ENCODE data around the gene SHROOM3.

Gene SHROOM3

DNA sequence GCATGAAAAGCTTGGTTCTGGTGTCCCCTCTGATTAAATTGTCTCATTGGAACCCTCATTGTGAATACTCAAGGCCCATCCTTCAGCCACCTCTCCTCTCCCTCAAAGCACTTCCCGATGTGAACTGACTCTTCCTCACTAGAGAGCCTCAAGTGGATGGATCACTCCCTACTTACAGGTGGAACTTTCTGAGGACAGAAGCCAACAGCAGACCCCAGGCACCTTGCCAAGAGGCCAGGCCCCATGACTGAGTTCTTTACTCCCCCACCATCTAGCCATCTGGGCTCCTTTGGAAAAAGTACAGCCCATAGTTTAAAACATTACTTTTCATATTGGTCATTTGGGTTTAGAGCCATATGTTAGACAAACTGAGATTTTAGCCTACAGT is 224.1 kb downstream of the SHROOM3 start:
- DNase-seq (ENCODE audit: low read depth in 3 of 3): no peak

DNA sequence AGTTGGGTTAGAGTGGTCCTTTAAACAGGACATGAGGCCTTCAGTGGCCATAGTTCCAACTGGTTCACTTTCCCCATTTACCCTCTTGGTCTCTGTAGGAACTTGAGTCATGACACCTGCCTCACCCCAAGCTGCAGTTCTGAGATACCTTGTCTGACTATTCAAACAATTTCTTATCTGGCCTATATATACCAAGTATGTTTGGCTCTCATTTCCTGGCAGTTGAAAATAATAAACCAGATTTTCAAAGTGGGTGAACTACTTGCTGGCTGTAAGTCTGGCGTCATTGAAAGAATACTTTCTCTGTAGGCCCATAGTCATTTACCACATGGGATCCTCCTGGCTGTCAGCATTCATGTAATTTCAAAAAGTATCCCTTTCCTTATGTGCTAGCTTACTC is 228.8 kb downstream of the SHROOM3 start:
- DNase-seq (ENCODE audit: low read depth in 3 of 3): no peak

DNA sequence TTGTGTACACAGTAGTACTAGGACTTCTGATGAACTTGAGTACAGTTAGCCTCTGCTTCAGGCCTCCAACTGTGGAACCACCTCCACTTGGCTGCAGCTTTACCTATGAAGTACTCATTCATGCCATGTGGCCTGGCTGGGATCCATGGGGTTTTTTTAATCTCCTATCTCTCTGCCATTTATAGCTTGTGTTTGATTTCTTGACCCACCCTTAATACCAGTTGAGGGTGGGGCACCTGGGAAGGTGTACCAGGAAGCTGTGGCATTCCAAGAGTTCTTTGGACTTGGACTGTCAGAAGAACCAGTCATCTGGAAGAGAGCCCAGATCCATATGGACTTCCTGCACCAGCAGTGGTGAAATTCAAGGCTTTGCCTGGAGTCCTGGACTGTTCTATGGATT is 230.1 kb downstream of the SHROOM3 start:
- DNase-seq (ENCODE audit: low read depth in 3 of 3): no peak

DNA sequence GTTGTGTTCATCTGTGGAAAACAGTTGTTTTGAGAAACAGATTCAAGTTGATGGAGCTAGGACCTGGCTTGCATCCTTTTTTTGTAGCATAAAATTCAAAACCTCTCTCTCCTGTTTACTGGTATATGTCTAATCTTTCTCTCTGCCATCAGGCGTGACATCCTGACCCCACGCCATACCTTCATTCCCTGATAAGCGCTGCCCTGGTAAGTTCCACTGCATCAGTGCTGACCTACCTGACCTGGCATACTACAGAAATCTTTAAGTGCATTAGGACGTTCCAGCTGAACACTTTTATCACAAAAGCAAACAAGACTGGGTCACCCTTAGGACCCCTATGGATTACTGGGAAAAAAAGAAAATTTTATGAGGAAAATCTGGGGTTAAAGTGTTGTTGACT is 230.7 kb downstream of the SHROOM3 start:
- no peak for DNase-seq (ENCODE audit: low read depth in 3 of 3)

DNA sequence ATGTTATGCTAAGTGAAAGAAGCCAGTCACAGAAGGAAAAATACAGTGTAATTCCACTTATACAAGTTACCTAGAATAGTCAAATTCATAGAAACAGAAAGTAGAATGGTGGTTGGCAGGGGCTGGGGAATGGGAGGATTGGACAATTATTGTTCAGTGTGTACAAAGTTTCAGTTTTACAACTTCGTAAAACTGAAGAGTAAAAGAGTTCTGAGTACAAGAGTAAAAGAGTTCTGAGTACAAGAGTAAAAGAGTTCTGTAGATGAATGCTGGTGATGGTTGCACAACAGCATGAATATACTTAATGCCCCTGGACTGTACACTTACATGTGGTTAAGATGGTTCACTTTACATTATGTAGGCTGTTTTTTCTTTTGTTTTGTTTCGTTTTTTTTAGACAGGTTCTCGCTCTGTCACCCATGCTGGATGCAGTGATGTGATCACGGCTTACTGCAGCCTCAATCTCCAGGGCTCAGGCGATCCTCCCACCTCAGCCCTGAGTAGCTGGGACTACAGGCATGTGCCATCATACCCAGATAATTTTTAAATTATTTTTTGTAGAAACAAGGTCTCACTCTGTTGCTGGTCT is 232.0 kb downstream of the SHROOM3 start:
- DNase-seq (ENCODE audit: low read depth in 3 of 3): no peak

DNA sequence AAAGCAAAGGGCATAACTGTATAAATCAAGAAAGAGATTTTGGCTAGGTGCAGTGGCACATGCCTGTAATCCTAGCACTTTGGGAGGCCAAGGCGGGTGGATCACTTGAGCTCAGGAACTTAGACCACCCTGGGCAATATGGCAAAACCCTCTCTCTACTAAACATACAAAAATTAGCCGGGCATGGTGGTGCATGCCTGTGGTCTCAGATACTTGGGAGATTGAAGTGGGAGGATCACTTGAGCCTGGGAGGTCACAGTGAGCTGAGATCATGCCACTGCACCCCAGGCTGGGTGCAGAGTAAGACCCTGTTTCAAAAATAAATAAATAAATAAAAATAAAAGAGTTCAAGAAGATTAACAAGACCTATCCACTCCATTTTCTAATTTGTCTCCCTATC is 235.6 kb downstream of the SHROOM3 start:
- no peak for DNase-seq (ENCODE audit: low read depth in 3 of 3)

DNA sequence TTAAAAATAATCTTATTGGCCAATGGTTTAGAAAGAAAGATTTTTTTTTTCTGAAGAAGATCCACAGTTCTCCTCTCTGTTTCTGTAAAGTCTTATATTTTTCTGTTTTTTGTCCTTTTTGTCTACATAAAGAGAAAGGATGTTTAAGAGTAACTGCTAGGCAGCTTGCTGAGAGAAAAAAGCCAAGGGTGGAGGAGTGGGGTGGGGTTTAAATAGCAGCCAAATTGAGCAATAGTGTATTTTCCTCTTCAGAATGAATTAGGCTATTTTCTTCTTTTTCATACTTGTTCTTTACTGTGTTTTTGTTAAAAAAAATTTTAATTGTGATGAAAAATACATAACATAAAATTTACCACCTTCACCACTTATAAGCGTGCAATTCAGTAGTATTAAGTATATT is 238.3 kb downstream of the SHROOM3 start:
- no peak for DNase-seq (ENCODE audit: low read depth in 3 of 3)

DNA sequence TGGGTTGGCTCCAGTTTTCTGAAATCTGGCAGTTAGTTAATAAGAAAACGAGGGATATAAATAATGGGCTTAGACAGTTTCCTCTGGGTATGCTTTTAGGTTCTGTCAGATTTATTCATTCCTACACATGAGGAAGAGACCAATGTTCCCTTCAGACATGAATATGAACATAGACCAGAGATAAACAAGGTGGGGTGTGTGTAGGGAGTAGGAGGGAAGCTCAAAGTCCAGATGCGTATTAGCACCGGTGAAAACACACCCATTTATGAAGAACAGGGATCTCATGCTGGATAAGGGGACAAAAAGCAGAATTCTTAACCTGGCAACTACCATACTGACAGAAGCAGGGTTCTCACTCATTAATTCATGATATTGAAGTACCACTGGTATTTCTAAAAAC is 240.0 kb downstream of the SHROOM3 start:
- DNase-seq (ENCODE audit: low read depth in 3 of 3): no peak

DNA sequence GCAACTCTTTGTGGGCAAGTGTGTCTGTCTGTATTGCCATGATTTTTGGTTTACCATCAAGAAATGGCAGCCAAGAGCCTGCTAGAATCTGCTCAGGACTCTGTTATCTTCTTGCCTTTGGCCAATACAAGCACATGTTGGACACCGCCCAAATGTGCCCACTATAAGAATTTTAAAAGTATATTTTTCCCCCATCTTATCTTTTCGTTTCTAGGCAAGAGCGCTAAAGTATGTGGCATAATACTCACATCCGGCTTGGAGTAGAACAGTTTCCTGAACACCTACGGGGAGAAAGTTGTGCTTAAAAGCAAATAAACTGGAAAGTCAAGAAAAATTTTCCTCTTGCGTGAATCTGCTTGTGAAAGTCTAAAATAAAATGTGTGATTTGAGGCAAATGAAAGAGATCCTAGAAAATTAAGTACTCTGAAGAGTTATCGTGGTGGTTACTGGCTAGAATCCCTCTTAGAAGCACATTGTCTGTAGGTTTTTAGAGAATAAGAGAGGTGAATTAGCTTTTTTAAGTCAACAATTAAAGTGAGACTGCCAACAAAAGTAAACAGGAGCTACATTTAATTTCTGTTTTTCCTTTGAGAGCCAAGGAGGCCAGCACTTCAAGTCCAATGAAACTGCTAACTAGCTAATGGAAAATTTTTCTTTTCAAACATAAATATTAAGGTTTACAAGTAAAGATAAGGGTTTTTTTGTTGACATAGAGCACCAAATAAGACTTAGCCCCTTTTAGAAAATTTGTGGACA is 242.7 kb downstream of the SHROOM3 start:
- DNase-seq (ENCODE audit: low read depth in 3 of 3): no peak

DNA sequence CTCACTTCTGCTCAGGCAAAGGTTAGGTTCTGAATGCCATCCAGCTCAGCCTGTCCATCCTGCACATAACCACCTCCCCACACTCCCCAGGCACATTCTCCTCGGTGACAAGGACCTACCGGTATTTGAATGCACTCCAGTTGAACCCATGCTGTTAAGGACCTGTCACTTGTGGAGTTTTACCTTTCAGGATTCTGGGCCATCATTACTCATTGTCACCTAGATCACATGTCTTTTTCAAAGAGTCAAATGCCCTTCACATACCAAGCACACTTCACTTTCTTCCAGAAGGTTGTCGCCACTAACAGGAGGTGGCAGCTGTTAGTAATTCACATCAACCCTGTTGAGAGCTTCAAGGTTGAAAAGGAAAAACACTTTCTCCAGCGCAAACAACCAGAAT is 244.7 kb downstream of the SHROOM3 start:
- DNase-seq (ENCODE audit: low read depth in 3 of 3): no peak

DNA sequence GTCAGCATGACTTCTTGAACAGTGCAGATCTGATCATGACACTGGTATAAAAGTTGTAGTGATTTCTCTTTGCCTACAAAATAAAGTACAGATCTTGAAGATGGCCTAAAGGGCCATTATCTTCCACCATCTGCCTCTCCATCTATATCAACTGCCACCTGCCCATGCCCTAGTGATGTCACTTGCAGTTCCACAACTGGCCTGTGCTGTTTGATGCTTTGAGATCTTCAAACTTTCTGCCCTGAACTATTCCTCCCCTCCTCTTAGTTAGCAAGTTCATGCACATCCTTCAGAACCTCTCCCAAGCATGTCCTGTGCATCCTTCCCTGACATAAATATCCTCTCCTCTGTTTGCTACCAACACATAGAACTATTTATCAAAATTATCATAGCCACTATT is 245.9 kb downstream of the SHROOM3 start:
- no peak for DNase-seq (ENCODE audit: low read depth in 3 of 3)

DNA sequence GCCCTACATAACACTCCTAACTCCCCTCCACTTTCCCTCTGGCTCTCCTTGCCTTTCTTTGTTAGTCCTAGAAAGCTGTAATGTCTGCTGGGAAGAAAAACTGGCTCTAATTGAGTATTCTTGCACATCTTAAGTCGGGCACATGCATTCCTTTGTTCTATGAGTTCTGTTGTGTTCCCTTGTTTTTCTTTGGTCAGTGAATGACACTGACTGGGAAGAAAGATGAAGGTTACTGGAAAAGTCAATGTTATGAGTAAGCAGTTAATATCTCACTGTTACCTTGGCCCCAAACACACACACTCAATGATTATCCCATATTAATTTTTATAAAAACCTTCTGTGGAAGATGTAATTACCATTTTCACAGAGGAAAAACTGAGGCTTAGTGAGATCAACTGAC is 247.0 kb downstream of the SHROOM3 start:
- no peak for DNase-seq (ENCODE audit: low read depth in 3 of 3)

DNA sequence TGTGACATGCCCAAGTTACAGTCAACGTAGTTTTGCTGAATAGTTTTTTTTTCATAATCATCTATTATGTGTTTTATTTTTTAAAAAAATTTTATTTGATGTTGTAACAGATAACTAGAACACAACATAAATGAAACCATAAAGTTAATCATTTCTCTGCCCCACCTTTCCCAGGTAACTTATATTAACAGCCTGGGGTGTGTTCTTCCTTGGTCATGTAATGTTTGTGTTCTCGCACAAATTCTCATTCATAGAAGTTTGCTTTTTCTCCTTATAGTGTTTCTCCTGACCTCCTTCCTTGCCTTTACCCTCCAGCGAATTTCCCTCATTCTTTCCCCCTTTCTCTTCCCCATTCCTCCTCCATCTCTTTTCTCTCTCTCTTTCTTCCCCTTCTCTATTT is 248.1 kb downstream of the SHROOM3 start:
- no peak for DNase-seq (ENCODE audit: low read depth in 3 of 3)

DNA sequence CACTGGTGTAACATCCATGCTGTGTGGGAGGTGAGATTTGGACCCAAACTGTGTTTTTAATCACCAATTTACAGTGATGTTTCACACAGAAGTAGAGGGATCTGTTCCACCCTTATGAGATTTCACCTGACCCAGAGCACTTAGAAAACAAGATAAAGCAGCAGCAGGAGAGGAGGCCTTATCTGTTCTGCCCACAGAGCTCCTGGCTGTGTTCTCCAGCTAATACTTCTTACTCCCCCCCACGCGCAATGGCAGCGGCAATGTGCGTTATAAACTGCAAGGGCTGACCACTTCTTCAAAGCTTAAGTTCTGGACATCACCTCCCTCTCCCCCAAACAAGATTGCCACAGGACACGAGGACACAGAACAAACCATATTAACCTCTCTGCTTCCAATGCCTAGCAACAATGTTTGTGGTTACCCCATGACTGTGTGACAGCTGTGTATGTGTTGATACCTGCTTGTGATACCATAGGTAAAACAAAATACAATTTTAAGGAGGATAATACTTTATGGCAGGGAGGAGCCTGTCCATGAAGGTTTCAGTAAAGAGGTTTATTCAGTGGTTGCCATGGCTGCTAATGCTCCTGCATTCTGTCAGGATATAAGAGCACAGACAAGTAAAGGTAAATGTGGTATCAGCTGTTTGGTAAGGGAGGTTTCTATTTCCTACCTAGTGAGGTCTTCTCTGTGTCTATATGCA is 252.9 kb downstream of the SHROOM3 start:
- DNase-seq (ENCODE audit: low read depth in 3 of 3): no peak

DNA sequence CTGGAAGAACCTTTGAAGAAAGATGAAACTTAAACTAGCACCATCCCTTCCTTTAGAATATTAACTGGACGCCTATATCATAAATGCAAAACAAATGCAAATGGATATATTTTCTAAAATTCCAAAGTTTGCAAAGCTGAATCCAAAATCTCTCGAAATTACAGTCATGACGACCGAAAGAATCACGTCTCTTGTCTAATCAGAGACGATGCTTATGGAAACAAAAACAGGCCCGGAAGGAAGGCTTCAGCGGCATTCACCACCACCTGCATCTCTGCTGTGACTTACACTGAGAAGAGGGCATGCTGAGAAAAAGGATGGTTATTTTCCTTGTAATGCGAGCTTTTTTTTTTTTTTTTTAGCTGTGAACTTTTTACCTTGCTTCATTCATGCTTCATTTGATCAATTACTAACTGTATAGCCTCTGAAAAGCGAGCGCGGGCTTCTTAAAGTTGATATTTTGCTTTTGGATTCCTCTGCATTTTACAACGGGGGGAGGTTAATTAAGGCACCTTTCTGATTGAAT is 253.7 kb downstream of the SHROOM3 start:
- no peak for DNase-seq (ENCODE audit: low read depth in 3 of 3)

DNA sequence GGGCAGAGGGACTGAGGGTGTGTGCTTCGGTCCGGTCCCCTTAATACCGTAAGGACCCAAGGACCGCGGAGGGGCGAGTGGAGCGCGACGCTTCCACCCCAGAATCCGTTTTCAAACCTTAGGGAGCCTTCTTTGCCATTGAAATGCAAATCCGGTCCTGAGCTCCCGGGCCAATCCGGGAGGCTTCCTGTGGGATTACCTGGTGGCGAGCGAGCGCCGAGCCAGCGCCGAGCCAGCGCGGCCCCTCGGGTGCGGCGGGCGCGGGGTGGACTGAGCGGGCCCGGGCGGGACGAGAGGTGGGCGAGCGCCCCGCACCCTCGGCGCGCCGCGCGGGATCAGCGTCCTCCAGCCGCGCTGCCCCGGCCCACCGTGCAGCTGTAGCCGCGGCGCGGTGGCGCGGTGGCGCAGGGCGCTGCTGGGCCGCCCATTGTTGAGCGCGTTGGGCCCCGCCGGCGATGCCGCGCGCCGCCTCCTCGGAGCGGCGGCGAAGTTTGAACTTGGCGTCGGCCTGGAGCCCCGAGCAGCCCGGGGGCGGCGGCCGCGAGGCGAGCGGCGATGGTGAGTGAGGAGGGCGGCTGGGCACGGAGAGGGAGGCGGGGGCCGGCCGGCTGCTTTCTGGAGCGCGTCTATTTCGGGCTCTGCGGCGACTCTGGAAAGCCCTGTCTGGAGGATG is 254.3 kb downstream of the SHROOM3 start:
- DNase-seq (ENCODE audit: low read depth in 3 of 3): peak in 1 of 3 donors; percentile 4

DNA sequence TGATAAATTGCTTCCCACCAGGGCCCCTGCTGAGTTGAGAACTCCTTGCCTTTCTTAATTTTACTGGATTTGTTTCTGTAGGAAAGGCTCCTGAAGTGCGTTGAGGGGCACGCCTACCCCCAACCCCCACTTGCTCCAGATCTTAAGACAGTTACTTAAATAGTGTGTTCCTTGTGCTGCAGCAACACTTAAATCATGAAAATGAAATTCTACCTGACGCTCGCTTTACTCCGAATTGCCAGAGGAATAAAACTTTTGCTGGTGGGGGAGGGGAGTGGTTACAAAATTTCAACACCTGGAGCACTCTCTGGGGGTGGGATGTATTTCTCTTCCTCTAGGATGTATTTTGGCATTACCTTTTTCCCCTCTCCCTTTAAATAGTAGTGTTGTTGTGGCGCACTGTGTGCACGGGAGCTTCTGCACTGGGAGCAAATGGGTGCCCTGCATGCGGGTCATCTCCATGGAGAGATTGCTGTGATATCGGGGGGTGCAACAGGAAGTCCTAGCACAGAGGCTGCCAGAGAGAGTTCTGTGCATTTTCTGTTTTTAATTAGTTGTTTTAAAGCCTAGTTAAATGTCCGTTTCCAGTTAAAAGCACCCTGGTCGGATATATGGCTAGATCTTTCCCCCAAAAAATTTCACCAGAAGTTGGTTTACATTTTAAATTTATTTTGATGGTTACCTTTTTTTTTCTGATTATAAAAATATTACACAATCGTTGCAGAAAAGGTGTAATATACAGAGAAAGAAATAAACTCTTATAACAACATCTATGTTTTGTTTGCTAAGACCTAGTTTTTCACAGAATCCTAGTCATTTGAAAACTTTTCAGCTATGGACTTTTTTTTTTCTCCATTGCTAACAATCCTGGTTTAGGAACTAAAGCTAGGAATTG is 255.2 kb downstream of the SHROOM3 start:
- no peak for DNase-seq (ENCODE audit: low read depth in 3 of 3)

DNA sequence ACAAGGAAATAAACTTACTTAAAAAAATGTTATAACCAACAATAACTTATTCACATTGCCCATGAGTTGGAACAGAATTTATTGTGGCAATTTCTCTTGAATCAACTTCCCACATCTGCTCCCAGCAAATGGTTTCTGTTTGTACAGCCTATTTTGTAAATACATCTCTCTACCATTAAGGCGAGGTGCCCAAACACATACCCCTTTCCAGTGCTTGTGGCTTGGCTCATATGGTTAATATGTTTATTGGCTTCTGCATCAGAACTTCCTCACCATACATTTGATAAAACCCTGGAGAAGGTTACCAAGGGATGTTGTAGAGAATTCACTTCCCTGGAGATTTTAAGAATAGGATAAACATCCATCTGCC is 255.9 kb downstream of the SHROOM3 start:
- no peak for DNase-seq (ENCODE audit: low read depth in 3 of 3)

DNA sequence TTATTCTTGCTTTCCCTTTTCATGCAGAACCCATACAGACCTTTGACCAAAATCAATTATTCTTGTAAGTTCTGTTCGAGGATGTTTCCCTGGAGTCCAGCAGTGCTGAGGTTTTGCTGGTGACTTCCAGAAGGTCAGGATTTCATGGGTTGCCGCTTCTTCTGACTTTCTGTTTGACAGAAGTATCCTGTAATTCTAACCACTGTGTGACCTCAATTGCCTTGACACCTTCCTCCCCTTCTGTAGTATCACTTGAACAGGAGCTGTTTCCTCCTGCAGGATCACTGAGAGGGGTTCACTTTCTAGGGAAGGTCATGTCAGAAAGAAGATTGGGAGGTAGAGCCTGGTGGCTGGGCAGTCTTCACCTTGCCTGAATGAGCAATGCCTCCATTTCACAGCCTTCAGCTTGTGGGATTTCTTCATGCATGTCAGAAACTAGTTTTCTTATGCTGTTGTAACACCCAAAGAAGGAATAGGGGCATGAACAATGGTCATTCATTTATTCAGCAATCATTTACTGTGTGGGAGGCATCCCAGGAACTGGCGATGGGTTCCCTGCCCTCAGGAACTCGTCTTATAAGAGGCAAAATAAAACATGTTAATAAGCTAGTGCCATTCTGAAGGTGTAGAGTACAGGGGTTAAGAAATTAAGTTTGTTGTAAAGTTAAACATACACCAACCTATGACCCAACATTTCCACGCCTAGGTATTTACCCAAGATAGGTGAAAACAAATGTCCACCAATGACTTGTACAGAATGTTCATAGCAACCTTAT is 257.0 kb downstream of the SHROOM3 start:
- no peak for DNase-seq (ENCODE audit: low read depth in 3 of 3)

DNA sequence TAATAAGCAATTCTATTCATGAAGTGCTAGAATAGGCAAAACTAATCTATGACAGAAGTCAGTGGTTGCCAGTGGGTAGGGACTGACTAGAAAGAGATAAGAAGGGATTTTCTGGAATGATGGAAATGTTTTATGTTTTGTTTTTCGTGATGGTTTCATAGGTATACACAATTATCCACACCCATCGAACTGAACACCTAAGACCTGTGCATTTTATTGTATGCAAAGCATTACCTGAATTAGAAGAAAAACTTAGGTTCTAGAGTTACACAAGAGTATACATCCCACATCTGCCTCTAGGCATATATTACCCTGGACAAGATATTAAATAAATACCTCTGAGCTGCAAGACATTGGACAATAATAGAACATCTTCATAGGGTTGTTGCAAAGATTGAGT is 257.7 kb downstream of the SHROOM3 start:
- DNase-seq (ENCODE audit: low read depth in 3 of 3): no peak

DNA sequence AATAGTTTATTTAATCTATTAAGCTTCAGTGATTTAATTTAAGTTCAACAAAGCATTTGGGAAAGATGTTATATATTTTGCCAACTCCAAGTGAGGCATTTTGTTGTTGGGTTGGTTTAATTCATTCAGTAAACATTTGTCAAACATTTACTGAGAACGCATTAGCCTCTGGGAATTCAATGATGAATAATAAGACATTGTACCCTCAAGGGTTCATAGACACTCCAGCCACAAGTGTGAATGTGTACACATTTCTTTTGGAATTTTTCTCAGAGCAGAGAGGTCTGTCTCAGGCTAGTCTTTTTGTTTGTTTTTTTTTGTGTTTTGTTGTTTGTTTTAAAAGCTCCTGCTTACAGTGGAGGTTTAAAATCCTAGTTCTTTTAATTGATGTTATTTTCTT is 259.0 kb downstream of the SHROOM3 start:
- DNase-seq (ENCODE audit: low read depth in 3 of 3): no peak

All from stimulated activated CD4-positive, alpha-beta T cell treated with anti-CD3 and anti-CD28 coated beads, TNF-alpha, amount 100 ng/mL, for 48 hours (primary cell).